HG03039 (cell line): ENCODE results near the gene FKBP6.
"Not testable (repeated sequence)": the region's sequence is repeated elsewhere in the genome, so short reads cannot be mapped to it uniquely, and the experiment has no call there.

ENCODE experiments used
- ATAC-seq: cut with Tn5 transposase; IDR thresholded peaks from one replicate; pipeline ENCODE4 v1.9.1; 2021; ENCODE audit warnings: mild to moderate bottlenecking, moderate library complexity; ENCODE audit not compliant: unreplicated experiment

The FKBP6 gene

GRCh38 chr7:73327922-73328321 lies at the start of gene FKBP6, which contains the start of gene TRIM50:
TSS of gene FKBP6 (plus strand) at chr7:73328161. CDS start at chr7:73328429, 268 bp downstream.
TSS of gene TRIM50 (minus strand) at chr7:73328082. CDS start at chr7:73324787, 3,295 bp downstream.
- ATAC-seq = not testable (repeated sequence)

GRCh38 chr7:73297235-73297634 lies 30.7 kb upstream of the FKBP6 start:
- ATAC-seq = not testable (repeated sequence)

GRCh38 chr7:73297706-73298105 lies 30.3 kb upstream of the FKBP6 start:
- ATAC-seq = not testable (repeated sequence)

GRCh38 chr7:73299812-73300211 lies 28.1 kb upstream of the FKBP6 start:
- ATAC-seq = not testable (repeated sequence)

GRCh38 chr7:73301108-73301507 lies 26.9 kb upstream of the FKBP6 start:
- ATAC-seq = not testable (repeated sequence)

GRCh38 chr7:73302846-73303245 lies 25.1 kb upstream of the FKBP6 start:
- ATAC-seq = not testable (repeated sequence)

GRCh38 chr7:73303546-73303945 lies 24.4 kb upstream of the FKBP6 start:
- ATAC-seq = no peak

- ATAC-seq = no peak
Observed at GRCh38 chr7:73304071-73304470, 23.9 kb upstream of the FKBP6 start.

GRCh38 chr7:73304612-73305387 lies 23.2 kb upstream of the FKBP6 start:
- not testable (repeated sequence) for ATAC-seq

GRCh38 chr7:73307436-73307835 lies 20.5 kb upstream of the FKBP6 start:
- ATAC-seq = no peak

GRCh38 chr7:73308074-73308664 lies 19.8 kb upstream of the FKBP6 start:
- ATAC-seq = peak; percentile 30

GRCh38 chr7:73308665-73309214 lies 19.2 kb upstream of the FKBP6 start, which contains the start of gene NSUN5:
TSS of gene NSUN5 (minus strand) at chr7:73308826. CDS start at chr7:73308790, 36 bp downstream.
- peak; percentile 68 for ATAC-seq

- ATAC-seq = not testable (repeated sequence)
Observed at GRCh38 chr7:73311421-73311820, 16.5 kb upstream of the FKBP6 start.

- ATAC-seq = no peak
Observed at GRCh38 chr7:73312831-73313520, 15.0 kb upstream of the FKBP6 start.

GRCh38 chr7:73313521-73313906 lies 14.4 kb upstream of the FKBP6 start:
- ATAC-seq = no peak

- ATAC-seq = no peak
Observed at GRCh38 chr7:73314271-73314670, 13.7 kb upstream of the FKBP6 start.

- ATAC-seq = no peak
Observed at GRCh38 chr7:73316521-73316920, 11.4 kb upstream of the FKBP6 start.

GRCh38 chr7:73318656-73319204 lies 9.2 kb upstream of the FKBP6 start:
- not testable (repeated sequence) for ATAC-seq

- not testable (repeated sequence) for ATAC-seq
Observed at GRCh38 chr7:73319541-73319940, 8.4 kb upstream of the FKBP6 start.

- ATAC-seq = not testable (repeated sequence)
Observed at GRCh38 chr7:73320009-73320408, 8.0 kb upstream of the FKBP6 start.
